D721Med (cell line): ENCODE results near the gene PKN1.
A peak's percentile ranks its signal among the peaks of the same experiment; 100 is the strongest.

Experiments used
- DNase-seq: peaks from one replicate; pipeline ENCODE4 v3.0.0; 2011; ENCODE audit warnings: low spot score; ENCODE audit not compliant: insufficient read length
- FAIRE-seq: peaks from 2 replicates; lab custom pipeline; 2011; peaks lifted over from hg19 to GRCh38; lab: Jason Lieb, UNC
- CTCF ChIP-seq: IDR thresholded peaks from 2 replicates; pipeline ENCODE4 v1.5.1; 2012; ENCODE audit warnings: mild to moderate bottlenecking, control low read depth; ENCODE audit not compliant: insufficient read depth; ENCODE audit errors: missing control alignments

Gene PKN1

GRCh38 chr19:14432791-14433553 lies at the start of gene PKN1:
PKN1 (plus strand) TSS chr19:14433306; CDS start chr19:14433522, 216 bp downstream.
- FAIRE-seq (no peak), DNase-seq (peak; percentile 50)

GRCh38 chr19:14383661-14384555 lies 49.2 kb upstream of the PKN1 start:
- no peak for TF ChIP-seq CTCF
- DNase-seq: no peak
- FAIRE-seq: no peak

More at GRCh38 chr19:14432791-14433553, at the start of gene PKN1:
- TF ChIP-seq CTCF: no peak

- no peak for FAIRE-seq
- no peak for DNase-seq
- TF ChIP-seq CTCF: no peak
Measured at GRCh38 chr19:14385492-14385891, 47.6 kb upstream of the PKN1 start.

DNA sequence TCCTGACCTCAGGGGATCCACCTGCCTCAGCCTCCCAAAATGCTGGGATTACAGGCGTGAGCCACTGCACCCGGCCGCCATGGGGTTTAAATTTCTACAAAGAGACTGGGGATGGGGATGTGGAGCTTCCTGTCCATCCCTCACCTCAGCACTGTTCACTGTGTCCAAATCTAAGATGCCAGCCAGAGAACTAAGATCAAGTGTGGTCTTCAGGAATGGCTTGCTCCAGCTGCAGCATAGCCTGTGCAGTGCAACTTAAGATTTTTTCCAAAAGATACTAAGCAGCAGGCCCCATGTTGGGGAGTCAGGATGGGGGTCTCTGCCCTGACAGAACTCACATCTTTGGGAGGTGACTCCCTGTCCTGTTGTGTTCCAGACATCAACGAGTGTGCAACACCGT lies 42.6 kb upstream of the PKN1 start:
- FAIRE-seq: no peak
- TF ChIP-seq CTCF: no peak
- DNase-seq: no peak

DNA sequence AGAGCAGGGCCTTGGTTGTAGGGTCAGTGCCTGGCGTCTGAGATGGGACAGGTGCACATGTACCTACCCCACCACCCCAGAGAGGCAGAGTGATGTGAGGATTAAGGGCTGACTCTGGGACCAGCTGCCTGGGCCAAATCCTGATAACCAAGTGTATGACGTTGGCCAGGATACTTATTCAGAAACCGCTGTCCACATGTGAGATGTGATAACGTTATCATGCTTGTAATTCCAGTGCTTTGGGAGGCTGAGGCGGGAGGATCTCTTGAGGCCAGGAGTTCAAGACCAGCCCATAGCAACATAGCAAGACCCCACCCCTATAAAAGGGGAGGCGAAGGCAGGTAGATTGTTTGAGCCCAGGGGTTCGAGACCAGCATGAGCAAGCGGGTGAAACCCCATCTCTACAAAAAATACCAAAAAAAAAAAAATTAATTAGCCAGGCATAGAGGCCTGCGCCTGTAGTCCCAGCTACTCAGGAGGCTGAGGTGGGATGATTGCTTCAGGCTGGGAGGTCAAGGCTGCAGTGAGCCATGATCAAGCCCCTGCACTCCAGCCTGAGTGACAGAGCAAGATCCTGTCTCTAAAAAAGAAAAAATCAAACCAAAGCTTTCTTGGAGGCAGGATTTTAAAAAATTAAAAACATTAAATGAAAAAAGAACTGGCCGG lies 41.8 kb upstream of the PKN1 start:
- FAIRE-seq (no peak), DNase-seq (no peak)
- TF ChIP-seq CTCF: no peak

DNA sequence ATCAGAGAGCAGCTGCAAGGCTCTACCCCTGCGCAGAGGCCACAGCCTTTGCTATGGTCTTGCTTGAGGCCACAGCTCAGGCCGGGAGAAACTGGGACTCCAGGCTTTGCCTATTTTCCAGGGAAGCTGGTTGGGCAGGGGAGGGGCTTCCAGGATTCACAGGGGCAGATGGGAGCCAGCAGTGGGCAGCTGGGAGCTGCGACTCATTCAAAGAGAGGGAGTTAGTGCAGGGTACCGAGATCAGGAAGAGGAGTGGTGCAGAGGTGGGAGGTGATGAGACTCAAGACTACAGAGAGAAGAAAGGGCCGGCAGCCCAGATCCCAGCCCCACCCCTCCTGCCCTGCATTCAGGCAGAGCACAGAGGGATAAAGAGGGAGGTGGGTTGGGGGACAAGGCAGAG lies 39.8 kb upstream of the PKN1 start:
- FAIRE-seq: no peak

More for the DNA sequence above, 39.8 kb upstream of the PKN1 start:
- no peak for DNase-seq
- no peak for TF ChIP-seq CTCF
